VCaP (cell line): ENCODE measurements around the gene SP6.

Experiments
- H3K27ac ChIP-seq: fragments of 450-650 bp; 2 replicates; pipeline ENCODE4 v1.5.1; 2017
- TF ChIP-seq, protein P1 (sequence below): fragments of 450-650 bp; conservative IDR thresholded peaks from 2 replicates; pipeline ENCODE4 v1.5.1; 2017; ENCODE audit warnings: mild to moderate bottlenecking, moderate library complexity

The SP6 gene

DNA sequence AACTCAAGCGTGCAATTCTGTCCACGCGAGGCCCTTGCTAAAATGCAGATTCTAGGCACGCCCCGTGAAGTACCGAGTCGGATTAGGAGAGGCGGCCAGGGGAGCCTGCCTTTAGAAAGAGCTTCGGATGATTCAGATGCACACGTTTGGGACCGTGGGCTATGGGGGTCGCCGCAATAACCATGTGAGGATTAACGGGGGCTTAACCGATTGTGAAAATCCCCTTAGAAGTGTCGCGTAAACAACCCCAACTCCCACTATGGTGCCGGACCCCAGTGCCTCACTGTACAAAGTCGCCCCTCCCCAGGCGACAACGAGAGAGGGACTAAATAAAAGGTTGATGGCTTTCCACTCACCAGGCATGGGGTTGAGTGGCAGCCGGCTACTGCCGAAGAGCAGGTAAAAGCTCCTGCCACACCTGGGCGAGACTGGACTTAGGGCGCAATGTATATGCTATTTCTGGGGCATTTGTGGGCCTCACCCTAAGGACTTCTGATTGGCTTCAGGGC lies 44.4 kb upstream of the SP6 start:
- peak overlapping the region; percentile 96 for H3K27ac ChIP-seq
- TF ChIP-seq, protein P1, sequence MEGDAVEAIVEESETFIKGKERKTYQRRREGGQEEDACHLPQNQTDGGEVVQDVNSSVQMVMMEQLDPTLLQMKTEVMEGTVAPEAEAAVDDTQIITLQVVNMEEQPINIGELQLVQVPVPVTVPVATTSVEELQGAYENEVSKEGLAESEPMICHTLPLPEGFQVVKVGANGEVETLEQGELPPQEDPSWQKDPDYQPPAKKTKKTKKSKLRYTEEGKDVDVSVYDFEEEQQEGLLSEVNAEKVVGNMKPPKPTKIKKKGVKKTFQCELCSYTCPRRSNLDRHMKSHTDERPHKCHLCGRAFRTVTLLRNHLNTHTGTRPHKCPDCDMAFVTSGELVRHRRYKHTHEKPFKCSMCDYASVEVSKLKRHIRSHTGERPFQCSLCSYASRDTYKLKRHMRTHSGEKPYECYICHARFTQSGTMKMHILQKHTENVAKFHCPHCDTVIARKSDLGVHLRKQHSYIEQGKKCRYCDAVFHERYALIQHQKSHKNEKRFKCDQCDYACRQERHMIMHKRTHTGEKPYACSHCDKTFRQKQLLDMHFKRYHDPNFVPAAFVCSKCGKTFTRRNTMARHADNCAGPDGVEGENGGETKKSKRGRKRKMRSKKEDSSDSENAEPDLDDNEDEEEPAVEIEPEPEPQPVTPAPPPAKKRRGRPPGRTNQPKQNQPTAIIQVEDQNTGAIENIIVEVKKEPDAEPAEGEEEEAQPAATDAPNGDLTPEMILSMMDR, result no peak

DNA sequence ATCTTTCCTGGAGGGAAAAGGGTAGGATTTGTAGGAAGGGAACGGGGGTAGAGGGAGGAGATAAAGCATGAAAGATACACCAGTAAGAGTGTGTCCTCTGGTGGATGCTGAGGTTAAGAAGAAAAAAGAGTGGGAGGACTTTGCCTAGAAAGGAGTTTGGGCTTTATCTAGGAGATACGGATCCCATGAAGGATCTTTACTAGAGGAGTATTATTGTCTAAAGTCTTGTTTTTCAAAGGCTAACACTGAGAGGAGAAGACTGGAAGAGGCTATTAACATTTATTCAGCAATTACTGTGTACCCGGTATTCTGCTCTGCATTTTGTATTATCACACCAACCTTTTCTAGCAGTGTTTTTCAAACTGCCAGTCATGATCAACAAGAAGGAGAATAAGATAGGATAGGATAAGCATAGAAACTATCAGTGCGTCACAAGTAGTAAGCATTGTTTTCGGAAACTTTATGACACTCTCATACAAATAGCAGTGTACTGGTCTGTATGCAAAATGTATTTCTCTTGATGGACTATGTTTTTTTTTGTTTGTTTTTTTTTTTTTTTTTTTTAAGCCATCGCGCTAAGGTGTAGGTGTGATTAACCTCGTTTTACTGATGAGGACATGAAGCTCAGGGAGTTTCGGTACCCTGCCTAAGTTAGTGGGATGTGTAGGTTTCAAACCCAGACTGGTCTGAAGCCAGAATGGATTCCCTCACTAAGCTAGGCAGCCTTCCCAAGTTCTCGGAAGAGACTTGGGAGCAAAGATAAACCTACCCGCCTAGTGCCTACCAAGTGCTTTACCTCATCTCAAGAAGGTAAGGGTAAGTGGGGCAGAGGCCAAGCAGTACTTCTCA lies 43.8 kb upstream of the SP6 start:
- H3K27ac ChIP-seq, result peak overlapping the region; percentile 96
- TF ChIP-seq, protein P1, result no peak

DNA sequence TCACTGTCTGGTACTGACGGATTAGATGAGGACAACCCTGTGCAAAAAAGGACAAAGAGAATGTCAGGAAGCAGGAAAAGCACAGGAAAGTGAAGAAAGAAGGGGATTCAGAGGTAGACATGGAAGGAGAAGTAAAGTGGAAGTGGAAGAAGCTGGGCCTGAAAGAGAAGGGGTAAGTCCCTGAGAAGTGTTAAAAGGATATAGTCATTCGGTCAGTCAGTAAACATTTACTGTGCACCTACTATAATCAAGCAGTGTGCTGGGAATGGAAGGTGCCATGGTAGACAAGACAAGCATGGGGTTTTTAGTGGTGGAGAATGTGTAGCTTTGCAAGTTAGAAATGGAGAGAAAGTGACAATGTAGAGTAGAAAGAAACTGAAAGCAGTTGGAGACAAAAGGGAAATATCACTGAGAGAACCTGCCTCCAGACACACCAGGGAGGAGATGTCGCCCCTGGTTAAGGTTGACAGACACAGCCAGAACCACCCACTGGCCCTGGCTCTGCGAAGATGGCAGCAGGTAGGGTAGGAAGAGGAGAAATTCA lies 40.7 kb upstream of the SP6 start:
- no peak overlapping the region for H3K27ac ChIP-seq
- TF ChIP-seq, protein P1, result no peak

DNA sequence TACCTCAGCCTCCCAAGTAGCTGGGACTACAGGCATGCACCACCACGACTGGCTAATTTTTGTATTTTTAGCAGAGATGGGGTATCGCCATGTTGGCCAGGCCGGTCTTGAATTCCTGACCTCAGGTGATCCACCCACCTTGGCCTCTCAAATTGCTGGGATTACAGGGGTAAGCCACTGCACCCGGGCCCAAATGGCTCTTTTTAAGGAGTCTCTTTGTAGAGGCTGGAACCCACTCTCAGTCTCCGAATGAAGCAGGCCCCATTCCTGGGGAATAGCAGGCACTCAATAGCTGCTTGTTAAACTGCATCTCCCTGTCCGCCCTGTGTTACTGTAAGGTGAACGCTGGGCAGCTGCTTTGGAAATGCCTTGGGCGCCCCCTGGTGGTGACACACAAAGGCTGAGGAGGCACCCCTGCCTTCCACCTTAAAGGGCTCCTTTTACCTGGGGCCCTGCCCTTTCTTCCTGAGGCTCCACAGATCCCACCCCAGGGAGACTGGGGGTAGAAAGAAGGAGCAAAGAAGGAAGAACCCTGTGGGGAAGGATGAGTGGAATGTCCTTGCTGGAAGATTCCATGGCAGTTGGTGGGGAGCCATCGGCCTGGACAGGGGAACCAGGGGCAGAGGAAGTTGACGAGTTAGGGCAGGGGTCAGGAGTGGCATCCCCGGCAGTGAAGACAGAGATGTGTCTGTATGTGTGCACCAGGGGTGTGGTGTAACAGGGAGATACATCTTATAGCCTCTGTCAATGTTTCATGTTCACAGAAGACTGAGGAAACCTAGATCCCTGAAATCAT lies 39.0 kb upstream of the SP6 start:
- H3K27ac ChIP-seq, result no peak overlapping the region

DNA sequence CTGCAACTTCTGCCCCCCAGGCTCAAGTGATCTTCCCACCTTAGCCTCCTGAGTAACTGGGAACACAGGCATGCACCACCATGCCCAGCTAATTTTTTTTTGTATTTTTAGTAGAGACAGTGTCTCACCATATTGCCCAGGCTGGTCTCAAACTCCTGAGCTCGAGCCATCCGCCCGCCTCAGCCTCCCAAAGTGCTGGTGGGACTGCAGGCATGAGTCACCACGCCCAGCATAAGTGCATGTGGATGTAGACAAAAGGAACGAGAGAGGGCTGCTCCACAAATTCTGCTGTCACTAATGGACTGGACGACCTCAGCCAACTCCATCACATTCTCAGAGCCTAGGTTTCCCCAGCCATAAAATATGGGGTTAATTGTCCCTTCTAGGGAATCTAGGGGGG lies 37.3 kb upstream of the SP6 start:
- H3K27ac ChIP-seq, result no peak overlapping the region
- TF ChIP-seq, protein P1, result no peak

More for the DNA sequence above, 39.0 kb upstream of the SP6 start:
- TF ChIP-seq, protein P1, result peak; percentile 98

DNA sequence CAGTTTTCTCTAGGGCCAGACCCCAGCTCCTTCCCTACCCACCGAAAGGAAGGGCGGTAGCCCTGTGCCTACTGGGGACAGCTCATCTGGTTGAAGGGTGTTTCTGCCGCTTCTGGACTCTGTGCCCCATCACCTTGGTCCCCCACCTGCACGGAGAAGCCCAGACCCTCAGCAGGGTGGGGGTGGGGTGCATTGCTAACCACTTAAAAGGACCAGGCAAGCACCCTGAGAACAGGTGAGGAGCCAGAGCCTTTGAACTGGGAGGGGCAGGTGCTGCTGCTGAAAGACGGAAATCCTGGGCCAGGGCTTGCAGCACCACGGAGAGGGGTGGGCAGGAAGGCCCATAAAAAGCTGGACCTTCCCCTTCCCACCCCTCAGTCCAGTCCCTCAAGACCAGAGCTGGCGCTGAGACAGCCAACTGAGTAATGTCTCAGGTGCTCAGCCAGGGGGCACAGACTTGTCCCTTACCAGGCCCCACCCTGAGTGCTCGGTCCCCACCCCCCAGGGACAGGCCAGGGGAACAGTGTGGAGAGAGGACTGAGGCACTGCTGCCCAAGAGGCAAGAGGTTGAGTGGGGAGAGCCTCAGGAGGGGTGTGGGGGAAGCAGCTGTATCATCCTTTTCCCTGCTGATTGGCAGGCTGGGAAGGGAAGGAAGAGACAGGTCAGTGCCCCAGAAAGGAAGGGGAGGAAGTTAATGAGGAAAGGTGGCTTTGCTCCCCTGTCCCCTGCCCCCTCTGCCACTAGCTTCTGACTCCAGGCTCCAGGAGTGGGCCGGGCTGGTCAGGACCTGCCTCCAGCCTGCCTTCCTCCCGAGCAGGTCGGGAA lies 34.2 kb upstream of the SP6 start:
- H3K27ac ChIP-seq, result peak overlapping the region; percentile 65
- TF ChIP-seq, protein P1, result no peak
